Measurements from ENCODE around the gene AP1G2. TPM values are rescaled to one million over a fixed set of nuclear protein-coding genes. Genes with fewer than 3 reads are reported as not detected.
"Not testable (repeated sequence)": the region's sequence is repeated elsewhere in the genome, so short reads cannot be mapped to it uniquely, and the experiment has no call there.

AP1G2 gene
- total RNA-seq, 2 experiments from 2014 or later = 193 to 198 TPM

DNA sequence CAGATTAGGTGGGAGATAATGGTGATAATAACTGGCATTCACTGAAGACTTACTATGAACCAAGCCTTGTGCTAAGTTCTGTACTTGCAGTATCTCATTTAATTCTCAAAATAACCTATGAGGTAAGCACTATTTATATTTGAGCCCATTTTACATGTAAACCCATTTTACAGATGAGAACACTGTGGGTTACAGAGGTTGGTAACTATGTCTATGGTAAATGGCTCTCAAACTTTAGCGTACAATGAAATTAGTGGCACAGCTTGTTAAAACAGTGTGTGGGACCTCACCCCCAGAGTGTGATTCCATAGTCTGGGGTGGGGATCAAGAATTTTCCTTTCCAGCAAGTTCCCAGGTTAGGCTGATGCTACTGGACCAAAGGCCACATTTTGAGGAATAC lies 33.2 kb upstream of the AP1G2 start:
- DNase-seq (no peak), ATAC-seq (ENCODE audit: poor library complexity) (no peak)
- Histone ChIP-seq H3K27me3 (ENCODE audit: control insufficient read depth in 1 of 2, insufficient read depth in 2 of 2, low read length in 2 of 2) (no peaks in the 10 kb centered on the region), H3K4me3 (ENCODE audit: low read length) (no peak overlapping the region), H3K4me1 (ENCODE audit: insufficient read depth, low read length) (no peaks in the 10 kb centered on the region), H3K9me3 (ENCODE audit: control insufficient read depth in 1 of 2, insufficient read depth in 1 of 2, low read length in 2 of 2) (peaks cover 0 to 3% of the 10 kb centered on the region in 2 experiments), H3K27ac (ENCODE audit: low read depth in 1 of 2, low read length in 2 of 2) (no peak overlapping the region), H3K36me3 (ENCODE audit: insufficient read depth, low read length) (no peaks in the 10 kb centered on the region)
- ChIA-PET POLR2A (interaction anchor here (0.6 kb wide), 1 partner anchor 195 kb away, joined by 6 read pairs; no protein-coding TSS in a partner anchor), CTCF (interaction anchor here (2.4 kb wide), 1 partner anchor 12 kb away, joined by 4 read pairs; no protein-coding TSS in a partner anchor)
- Mint-ChIP-seq H3K27me3 (no peaks in the 10 kb centered on the region), H3K27ac (no peak overlapping the region), H3K4me1 (ENCODE audit: low read depth) (no peaks in the 10 kb centered on the region), H3K9me3 (peaks cover 6% of the 10 kb centered on the region), H3K4me3 (no peak overlapping the region), H3K36me3 (ENCODE audit: low read depth) (no peaks in the 10 kb centered on the region)
- intact Hi-C loops (cut with DNase I, micrococcal nuclease) = no loop called here
- no peak for TF ChIP-seq CTCF (IDR thresholded peaks at IDR 0.05)

DNA sequence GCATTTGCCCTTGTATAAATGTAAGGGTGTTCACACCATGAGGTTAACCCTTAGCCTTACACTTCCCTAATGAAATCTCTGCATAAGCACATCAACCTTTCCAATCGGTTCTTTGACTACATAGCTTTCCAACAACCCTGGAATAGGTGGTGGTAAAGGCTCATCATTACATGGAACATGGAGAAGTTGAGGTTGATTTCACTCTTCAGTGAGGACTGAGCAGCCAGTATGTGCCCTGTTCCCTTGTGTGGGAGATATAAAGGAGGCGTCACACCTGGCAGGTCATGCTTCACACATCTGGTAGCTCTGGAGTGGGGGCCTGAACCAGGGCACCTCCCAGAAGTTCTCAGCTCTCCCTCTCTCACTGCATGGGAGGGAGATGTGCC lies 32.7 kb upstream of the AP1G2 start:
- Histone ChIP-seq H3K4me1 (ENCODE audit: insufficient read depth, low read length) (no peaks in the 10 kb centered on the region), H3K27ac (ENCODE audit: low read depth in 1 of 2, low read length in 2 of 2) (no peak overlapping the region), H3K27me3 (ENCODE audit: control insufficient read depth in 1 of 2, insufficient read depth in 2 of 2, low read length in 2 of 2) (no peaks in the 10 kb centered on the region), H3K9me3 (ENCODE audit: control insufficient read depth in 1 of 2, insufficient read depth in 1 of 2, low read length in 2 of 2) (peaks cover 0 to 3% of the 10 kb centered on the region in 2 experiments), H3K4me3 (ENCODE audit: low read length) (no peak overlapping the region), H3K36me3 (ENCODE audit: insufficient read depth, low read length) (no peaks in the 10 kb centered on the region)
- Mint-ChIP-seq H3K4me3 (no peak overlapping the region), H3K27me3 (no peaks in the 10 kb centered on the region), H3K27ac (no peak overlapping the region), H3K36me3 (ENCODE audit: low read depth) (no peaks in the 10 kb centered on the region), H3K9me3 (peaks cover 6% of the 10 kb centered on the region), H3K4me1 (ENCODE audit: low read depth) (no peaks in the 10 kb centered on the region)
- POLR2A ChIA-PET = no interaction called here
- no peak for TF ChIP-seq CTCF (IDR thresholded peaks at IDR 0.05)
- CTCF ChIA-PET = interaction anchor here (2.4 kb wide), 1 partner anchor 11 kb away, joined by 4 read pairs; no protein-coding TSS in a partner anchor
- ATAC-seq (ENCODE audit: poor library complexity) (no peak), DNase-seq (no peak)
- intact Hi-C loops (cut with DNase I, micrococcal nuclease) = no loop called here

- H3K4me1 Mint-ChIP-seq (ENCODE audit: low read depth); CTCF ChIA-PET; H3K9me3 ChIP-seq (ENCODE audit: control insufficient read depth in 1 of 2, insufficient read depth in 1 of 2, low read length in 2 of 2); DNase-seq; ATAC-seq (ENCODE audit: poor library complexity); H3K36me3 Mint-ChIP-seq (ENCODE audit: low read depth); H3K9me3 Mint-ChIP-seq; H3K4me1 ChIP-seq (ENCODE audit: insufficient read depth, low read length); POLR2A ChIA-PET; H3K4me3 ChIP-seq (ENCODE audit: low read length); H3K27me3 ChIP-seq (ENCODE audit: control insufficient read depth in 1 of 2, insufficient read depth in 2 of 2, low read length in 2 of 2); H3K4me3 Mint-ChIP-seq; H3K27ac ChIP-seq (ENCODE audit: low read depth in 1 of 2, low read length in 2 of 2); H3K27me3 Mint-ChIP-seq; H3K27ac Mint-ChIP-seq; H3K36me3 ChIP-seq (ENCODE audit: insufficient read depth, low read length); intact Hi-C loops (cut with DNase I, micrococcal nuclease): not testable (repeated sequence)
Observed at GRCh38 chr14:23594191-23594590, 26.6 kb upstream of the AP1G2 start.

DNA sequence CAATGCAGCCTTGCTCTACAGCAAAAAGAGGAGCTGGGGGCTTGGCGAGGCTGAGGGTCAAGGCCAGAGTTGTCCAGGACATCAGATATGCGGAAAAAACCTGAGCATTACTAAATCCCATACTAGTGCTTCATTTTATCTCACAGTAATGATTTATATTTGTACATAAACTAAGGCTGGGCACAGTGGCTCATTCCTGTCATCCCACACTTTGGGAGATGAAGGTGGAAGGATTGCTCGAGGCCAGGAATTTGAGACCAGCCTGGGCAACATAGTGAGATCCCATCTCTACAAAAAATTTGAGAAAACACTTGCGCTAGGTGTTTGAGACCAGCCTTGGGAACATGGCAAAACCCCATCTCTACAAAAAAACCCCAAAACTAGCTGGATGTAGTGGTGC lies 22.6 kb upstream of the AP1G2 start:
- POLR2A ChIA-PET = no interaction called here
- no peak for DNase-seq
- TF ChIP-seq CTCF (IDR thresholded peaks at IDR 0.05) = no peak
- Mint-ChIP-seq H3K27ac (no peak overlapping the region), H3K4me3 (no peak overlapping the region), H3K27me3 (peaks cover 25% of the 10 kb centered on the region), H3K4me1 (ENCODE audit: low read depth) (peaks cover 12% of the 10 kb centered on the region), H3K36me3 (ENCODE audit: low read depth) (no peaks in the 10 kb centered on the region), H3K9me3 (no peaks in the 10 kb centered on the region)
- Histone ChIP-seq H3K9me3 (ENCODE audit: control insufficient read depth in 1 of 2, insufficient read depth in 1 of 2, low read length in 2 of 2) (no peaks in the 10 kb centered on the region), H3K4me1 (ENCODE audit: insufficient read depth, low read length) (peaks cover 11% of the 10 kb centered on the region), H3K27me3 (ENCODE audit: control insufficient read depth in 1 of 2, insufficient read depth in 2 of 2, low read length in 2 of 2) (no peaks in the 10 kb centered on the region), H3K36me3 (ENCODE audit: insufficient read depth, low read length) (no peaks in the 10 kb centered on the region), H3K4me3 (ENCODE audit: low read length) (no peak overlapping the region), H3K27ac (ENCODE audit: low read depth in 1 of 2, low read length in 2 of 2) (no peak overlapping the region)
- ATAC-seq (ENCODE audit: poor library complexity) = no peak
- intact Hi-C loops (cut with DNase I, micrococcal nuclease) = no loop called here
- CTCF ChIA-PET = interaction anchor here (1.6 kb wide), 1 partner anchor 30 kb away, joined by 3 read pairs; no protein-coding TSS in a partner anchor

All from CD4-positive, alpha-beta T cell (primary cell).